Activated T-helper 1 cell treated with anti-CD3 and anti-CD28 coated beads, Interleukin-12 subunit alpha, Interleukin-12 subunit beta, Interleukin-2, Interleukin-4 antibody, amounts not matched to agents 30 ng/mL and 10 ng/mL and 1 ng/mL, durations not matched to agents 14 hours and 24 hours and 36 hours (primary cell): Measurements from ENCODE around the gene PRODH. TPM values are rescaled to one million over a fixed set of nuclear protein-coding genes. Genes with fewer than 3 reads are reported as not detected.
A peak's percentile ranks its signal among the peaks of the same experiment; 100 is the strongest.
"Not testable (repeated sequence)": the region's sequence is repeated elsewhere in the genome, so short reads cannot be mapped to it uniquely, and the experiment has no call there.

Experiments
- DNase-seq: peaks from one replicate; pipeline ENCODE4 v3.0.0; 2021; ENCODE audit warnings: low spot score
- H3K27ac Mint-ChIP-seq: one replicate; pipeline ENCODE4 v1.8.0; 2021; ENCODE audit warnings: mild to moderate bottlenecking, mixed read lengths
- H3K27me3 Mint-ChIP-seq: one replicate; pipeline ENCODE4 v1.8.0; 2022; ENCODE audit warnings: mild to moderate bottlenecking, moderate library complexity, mixed read lengths; ENCODE audit not compliant: insufficient read depth
- H3K36me3 Mint-ChIP-seq: one replicate; pipeline ENCODE4 v1.8.0; 2021; ENCODE audit warnings: low read depth, mixed read lengths
- H3K4me1 Mint-ChIP-seq: one replicate; pipeline ENCODE4 v1.8.0; 2021; ENCODE audit warnings: low read depth, mixed read lengths
- H3K4me3 Mint-ChIP-seq: one replicate; pipeline ENCODE4 v1.8.0; 2021; ENCODE audit warnings: mild to moderate bottlenecking, moderate library complexity, mixed read lengths
- H3K9me3 Mint-ChIP-seq: one replicate; pipeline ENCODE4 v1.8.0; 2021; ENCODE audit warnings: mixed read lengths
- intact Hi-C: fragments of 100-400 bp; cut with micrococcal nuclease; formaldehyde crosslinking; loops from one replicate; pipeline ENCODE4 v1.15.1; 2024
- total RNA-seq: library from RNA; stranded (reverse); gene quantifications from 2 replicates; pipeline ENCODE4 v1.2.3, GENCODE V29; 2022

PRODH gene
- total RNA-seq, 1 donor from 2014 or later: 1.0 TPM

DNA sequence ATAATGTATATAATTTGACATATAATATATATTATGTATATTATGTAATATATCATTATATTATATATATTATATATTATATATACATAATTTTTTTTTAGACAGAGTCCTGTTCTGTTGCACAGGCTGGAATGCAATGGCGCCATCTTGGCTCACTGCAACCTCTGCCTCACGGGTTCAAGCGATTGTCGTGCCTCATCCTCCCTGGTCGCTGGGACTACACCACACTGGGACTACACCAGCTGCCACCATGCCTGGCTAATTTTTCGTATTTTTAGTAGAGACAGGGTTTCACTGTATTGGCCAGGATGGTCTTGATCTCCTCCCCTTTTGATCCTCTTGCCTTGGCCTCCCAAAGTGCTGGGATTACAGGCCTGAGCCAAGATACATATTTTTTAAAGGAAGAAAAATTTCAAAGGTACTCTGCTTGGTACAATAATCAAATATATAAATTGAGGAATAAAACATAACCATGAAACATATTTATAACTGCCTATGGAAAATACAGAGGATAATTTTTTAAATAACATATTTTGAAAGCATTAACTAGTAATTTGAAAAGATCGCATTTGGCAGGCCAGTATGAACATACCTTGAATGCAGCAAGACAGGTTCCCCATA is 39.9 kb downstream of the PRODH start:
- H3K27me3 Mint-ChIP-seq, H3K9me3 Mint-ChIP-seq, H3K4me3 Mint-ChIP-seq, H3K36me3 Mint-ChIP-seq, H3K4me1 Mint-ChIP-seq, H3K27ac Mint-ChIP-seq, intact Hi-C loops, DNase-seq: not testable (repeated sequence)

DNA sequence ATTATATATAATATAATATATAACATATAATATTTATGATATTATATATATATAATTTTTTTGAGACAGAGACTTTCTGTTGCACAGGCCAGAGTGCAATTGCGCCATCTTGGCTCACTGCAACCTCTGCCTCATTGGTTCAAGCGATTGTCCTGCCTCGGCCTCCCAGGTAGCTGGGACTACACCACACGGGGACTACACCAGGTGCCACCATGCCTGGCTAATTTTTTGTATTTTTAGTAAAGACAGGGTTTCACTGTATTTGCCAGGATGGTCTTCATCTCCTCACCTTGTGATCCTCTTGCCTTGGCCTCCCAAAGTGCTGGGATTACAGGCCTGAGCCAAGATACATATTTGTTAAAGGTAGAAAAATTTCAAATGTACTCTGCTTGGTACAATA is 42.3 kb downstream of the PRODH start:
- H3K4me1 Mint-ChIP-seq, intact Hi-C loops, H3K4me3 Mint-ChIP-seq, H3K27me3 Mint-ChIP-seq, H3K36me3 Mint-ChIP-seq, H3K9me3 Mint-ChIP-seq, H3K27ac Mint-ChIP-seq, DNase-seq: not testable (repeated sequence)

DNA sequence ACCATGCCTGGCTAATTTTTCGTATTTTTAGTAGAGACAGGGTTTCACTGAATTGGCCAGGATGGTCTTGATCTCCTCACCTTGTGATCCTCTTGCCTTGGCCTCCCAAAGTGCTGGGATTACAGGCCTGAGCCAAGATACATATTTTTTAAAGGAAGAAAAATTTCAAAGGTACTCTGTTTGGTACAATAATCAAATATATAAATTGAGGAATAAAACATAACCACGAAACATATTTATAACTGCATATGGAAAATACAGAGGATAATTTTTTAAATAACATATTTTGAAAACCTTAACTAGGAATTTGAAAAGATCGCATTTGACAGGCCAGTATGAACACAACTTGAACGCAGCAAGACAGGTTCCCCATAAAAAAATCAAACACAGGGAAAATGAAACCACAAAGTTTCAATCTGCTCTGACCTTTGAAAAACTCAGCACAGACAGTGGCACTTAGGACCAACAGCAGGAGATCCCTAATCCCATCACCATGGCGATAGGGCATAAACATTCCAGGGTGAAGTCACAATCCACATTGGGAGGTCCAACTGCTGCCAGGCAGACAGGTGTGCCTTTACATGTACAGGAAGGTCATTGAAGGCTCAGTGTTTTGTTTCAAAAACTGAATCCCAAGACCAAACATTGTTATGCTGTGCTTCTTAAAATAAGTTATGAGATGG is 45.4 kb downstream of the PRODH start:
- H3K36me3 Mint-ChIP-seq, DNase-seq, H3K4me3 Mint-ChIP-seq, H3K9me3 Mint-ChIP-seq, H3K4me1 Mint-ChIP-seq, intact Hi-C loops, H3K27me3 Mint-ChIP-seq, H3K27ac Mint-ChIP-seq: not testable (repeated sequence)

DNA sequence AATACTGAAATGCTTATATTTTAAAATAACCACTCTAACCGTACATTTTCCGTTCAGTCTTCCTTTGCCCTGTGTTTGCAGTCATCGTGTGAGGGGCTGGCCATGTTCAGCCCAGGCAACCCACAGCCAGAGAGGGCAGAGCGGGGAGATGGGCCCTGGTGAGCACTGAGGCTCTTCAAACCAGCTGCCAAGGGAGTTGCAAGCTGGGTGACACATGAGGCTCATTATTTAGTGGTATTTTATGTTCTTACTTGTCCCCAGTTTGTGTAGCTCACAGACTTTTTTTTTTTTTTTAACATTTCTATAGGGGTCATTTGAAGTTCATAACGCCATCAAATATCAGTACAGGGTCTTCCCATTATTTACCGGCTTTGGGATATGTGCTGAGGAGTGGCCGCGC is 48.0 kb downstream of the PRODH start:
- H3K36me3 Mint-ChIP-seq: no peaks in the 10 kb centered on the region
- H3K4me1 Mint-ChIP-seq: no peaks in the 10 kb centered on the region
- no peak for DNase-seq
- no peak overlapping the region for H3K4me3 Mint-ChIP-seq
- intact Hi-C loops: no loop called here
- H3K9me3 Mint-ChIP-seq: peaks cover 4% of the 10 kb centered on the region
- H3K27me3 Mint-ChIP-seq: peaks cover 4% of the 10 kb centered on the region
- H3K27ac Mint-ChIP-seq: no peak overlapping the region

DNA sequence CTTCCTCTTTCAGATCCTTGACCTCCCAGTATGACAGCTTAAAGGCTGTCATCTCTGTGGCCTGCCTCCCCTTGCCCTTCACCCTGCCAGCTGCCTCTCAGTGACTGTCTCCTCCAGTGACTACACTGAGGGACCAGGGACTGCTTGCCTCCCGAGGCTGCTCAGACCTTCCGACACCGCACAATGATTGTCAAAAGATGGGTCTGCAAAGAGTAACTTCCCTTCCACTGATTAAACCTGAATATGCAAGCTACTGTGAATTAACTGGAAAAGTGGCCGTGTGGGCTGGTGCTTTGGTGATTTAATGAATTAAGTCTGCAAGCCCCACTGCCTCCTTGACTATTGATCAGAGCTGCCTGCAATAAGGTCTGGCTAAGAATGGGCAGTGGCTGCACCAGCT is 51.6 kb downstream of the PRODH start:
- H3K36me3 Mint-ChIP-seq, DNase-seq, H3K27ac Mint-ChIP-seq, intact Hi-C loops, H3K9me3 Mint-ChIP-seq, H3K4me1 Mint-ChIP-seq, H3K27me3 Mint-ChIP-seq, H3K4me3 Mint-ChIP-seq: not testable (repeated sequence)

DNA sequence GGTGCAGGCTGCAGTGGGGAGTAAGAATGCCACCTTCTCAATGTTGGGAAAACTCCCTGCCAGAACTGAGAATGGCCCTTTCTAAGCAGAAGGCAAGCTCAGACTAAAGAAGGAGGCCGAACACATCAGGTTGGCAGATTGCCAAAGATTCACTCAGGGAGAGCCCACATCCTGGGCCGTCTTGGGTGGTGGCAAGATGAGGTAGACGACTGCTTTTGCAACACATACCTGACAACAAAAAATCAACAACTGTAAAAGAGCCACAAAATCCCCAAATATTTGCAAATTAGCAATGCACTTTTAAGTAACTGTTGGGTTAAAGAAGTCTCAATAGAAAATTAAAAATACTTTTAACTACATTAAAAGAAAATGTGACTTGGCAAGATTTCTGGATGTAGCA is 54.8 kb downstream of the PRODH start:
- H3K27ac Mint-ChIP-seq, H3K4me1 Mint-ChIP-seq, H3K36me3 Mint-ChIP-seq, intact Hi-C loops, H3K27me3 Mint-ChIP-seq, H3K9me3 Mint-ChIP-seq, H3K4me3 Mint-ChIP-seq: not testable (repeated sequence)
- DNase-seq: peak; percentile 59

Other genes with a start within 250 kb of the PRODH start
- 0.71 and 1.1 TPM in 2 replicates for gene DGCR6, start 30.0 kb downstream of the PRODH start, total RNA-seq
- gene DGCR2, start 186.1 kb upstream of the PRODH start, total RNA-seq: 23.2 and 24.1 TPM in 2 replicates
- not detected in 2 replicates for gene TSSK2, start 195.0 kb upstream of the PRODH start, total RNA-seq
- gene ESS2, start 208.4 kb upstream of the PRODH start, total RNA-seq: 20.8 and 22.8 TPM in 2 replicates
- gene GSC2, start 214.0 kb upstream of the PRODH start, total RNA-seq: 0.26 TPM in 1 of 2 replicates, not detected in the other
- gene SLC25A1, start 242.4 kb upstream of the PRODH start, total RNA-seq: 31.7 and 34.0 TPM in 2 replicates